ENCODE data around the gene SLC15A1.

SLC15A1 gene

DNA sequence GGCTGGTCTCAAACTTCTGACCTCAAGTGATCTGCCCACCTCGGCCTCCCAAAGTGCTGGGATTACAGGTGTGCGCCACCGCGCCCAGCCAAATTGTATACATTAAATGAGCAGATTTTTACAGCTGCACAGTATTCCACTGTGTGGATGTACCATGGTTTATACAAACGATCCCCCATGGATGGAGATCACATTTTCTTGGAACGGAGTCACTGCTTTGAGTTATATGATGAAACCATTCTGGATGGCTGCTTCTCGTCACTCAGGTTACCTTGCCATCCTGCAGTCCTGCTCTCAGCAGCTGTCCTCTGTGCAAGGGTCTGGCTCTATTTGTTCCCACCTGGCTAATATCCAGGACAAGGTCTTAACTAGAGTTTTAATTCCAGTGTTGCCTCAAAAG lies 39.1 kb upstream of the SLC15A1 start:
- Histone ChIP-seq H2AFZ (ENCODE audit: insufficient read depth, low read length, poor library complexity) (no peak overlapping the region), H3K14ac (ENCODE audit: low read length) (no peak overlapping the region)

DNA sequence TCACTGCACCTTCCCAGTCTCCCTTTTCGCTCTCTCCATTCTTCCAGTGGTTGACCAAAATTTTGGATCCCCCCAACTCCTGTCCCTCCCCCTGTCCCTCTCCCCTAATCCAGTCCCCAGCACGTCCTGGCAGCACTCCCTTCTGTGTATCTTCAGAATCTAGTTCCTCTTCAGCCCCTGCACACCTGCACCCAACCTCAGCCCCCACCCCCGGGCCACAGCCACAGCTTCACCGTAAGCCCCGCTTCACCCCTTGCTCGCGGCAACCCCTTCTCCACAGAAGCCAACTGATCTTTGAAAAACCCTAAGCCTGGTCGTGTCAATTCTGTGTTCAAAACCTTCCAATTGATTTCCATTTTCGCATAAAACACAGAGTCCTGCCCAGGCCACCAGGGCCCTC lies 35.5 kb upstream of the SLC15A1 start:
- H3K4ac ChIP-seq (ENCODE audit: low read depth, low read length), result no peak overlapping the region
- no peak overlapping the region for H3K14ac ChIP-seq (ENCODE audit: low read length)
- no peak overlapping the region for H3K23ac ChIP-seq (ENCODE audit: low read length)
- no peak overlapping the region for H2BK5ac ChIP-seq (ENCODE audit: low read depth, low read length, poor library complexity)
- DNase-seq, result no peak
- no peak overlapping the region for H3K4me3 ChIP-seq (ENCODE audit: low read depth, low read length)
- peaks cover 2% of the 10 kb centered on the region for H3K79me2 ChIP-seq (ENCODE audit: control insufficient read depth, insufficient read depth, low read length, poor library complexity)
- no peak overlapping the region for H4K91ac ChIP-seq (ENCODE audit: low read depth, low read length)
- no peak overlapping the region for H4K12ac ChIP-seq (ENCODE audit: low read depth, low read length)
- no CpG with 5 or more reads among the region's 9 CpGs for WGBS (ENCODE audit: extremely low coverage, insufficient coverage, insufficient read length)
- no peak overlapping the region for H3K18ac ChIP-seq (ENCODE audit: low read length)
- no peak overlapping the region for H3K27ac ChIP-seq (ENCODE audit: low read depth, low read length)
- no peak overlapping the region for H2BK12ac ChIP-seq (ENCODE audit: low read length)
- no peaks in the 10 kb centered on the region for H3K27me3 ChIP-seq (ENCODE audit: insufficient read depth, low read length)
- H3K79me1 ChIP-seq (ENCODE audit: low read length), result no peaks in the 10 kb centered on the region
- H2AFZ ChIP-seq (ENCODE audit: insufficient read depth, low read length, poor library complexity), result no peak overlapping the region
- no peak overlapping the region for H3K9ac ChIP-seq (ENCODE audit: low read length)
- no peaks in the 10 kb centered on the region for H3K9me3 ChIP-seq (ENCODE audit: insufficient read depth, low read depth, low read length)
- peaks cover 5% of the 10 kb centered on the region in 2 experiments for H3K36me3 ChIP-seq (ENCODE audit: control insufficient read depth in 1 of 2, insufficient read depth in 2 of 2, low read length in 2 of 2)
- H3K4me1 ChIP-seq (ENCODE audit: control insufficient read depth in 1 of 2, insufficient read depth in 2 of 2, low read length in 2 of 2), result no peaks in the 10 kb centered on the region
- H3K4me2 ChIP-seq (ENCODE audit: low read length), result no peak overlapping the region
- no peak overlapping the region for H2BK120ac ChIP-seq (ENCODE audit: insufficient read depth, low read length, poor library complexity)
- no peak overlapping the region for H4K8ac ChIP-seq (ENCODE audit: low read depth, low read length)
- no peak overlapping the region for H2AK5ac ChIP-seq (ENCODE audit: low read length)

More for the DNA sequence above, 39.1 kb upstream of the SLC15A1 start:
- H3K27me3 ChIP-seq (ENCODE audit: insufficient read depth, low read length), result no peaks in the 10 kb centered on the region
- H3K18ac ChIP-seq (ENCODE audit: low read length), result no peak overlapping the region
- no peak overlapping the region for H3K4ac ChIP-seq (ENCODE audit: low read depth, low read length)
- no peak overlapping the region for H3K23ac ChIP-seq (ENCODE audit: low read length)
- H2AK5ac ChIP-seq (ENCODE audit: low read length), result no peak overlapping the region
- no peak overlapping the region for H4K8ac ChIP-seq (ENCODE audit: low read depth, low read length)
- no peak overlapping the region for H3K27ac ChIP-seq (ENCODE audit: low read depth, low read length)
- peaks cover 13 to 27% of the 10 kb centered on the region in 2 experiments for H3K36me3 ChIP-seq (ENCODE audit: control insufficient read depth in 1 of 2, insufficient read depth in 2 of 2, low read length in 2 of 2)
- no peak for DNase-seq
- no peak overlapping the region for H2BK5ac ChIP-seq (ENCODE audit: low read depth, low read length, poor library complexity)
- H3K9ac ChIP-seq (ENCODE audit: low read length), result no peak overlapping the region
- no peak overlapping the region for H4K12ac ChIP-seq (ENCODE audit: low read depth, low read length)
- no peak overlapping the region for H3K4me3 ChIP-seq (ENCODE audit: low read depth, low read length)
- H3K4me2 ChIP-seq (ENCODE audit: low read length), result no peak overlapping the region
- H4K91ac ChIP-seq (ENCODE audit: low read depth, low read length), result no peak overlapping the region
- no peaks in the 10 kb centered on the region for H3K9me3 ChIP-seq (ENCODE audit: insufficient read depth, low read depth, low read length)
- no peak overlapping the region for H2BK120ac ChIP-seq (ENCODE audit: insufficient read depth, low read length, poor library complexity)
- WGBS (ENCODE audit: extremely low coverage, insufficient coverage, insufficient read length), result no CpG with 5 or more reads among the region's 7 CpGs
- H3K79me1 ChIP-seq (ENCODE audit: low read length), result no peaks in the 10 kb centered on the region
- H3K79me2 ChIP-seq (ENCODE audit: control insufficient read depth, insufficient read depth, low read length, poor library complexity), result no peaks in the 10 kb centered on the region
- no peaks in the 10 kb centered on the region for H3K4me1 ChIP-seq (ENCODE audit: control insufficient read depth in 1 of 2, insufficient read depth in 2 of 2, low read length in 2 of 2)
- no peak overlapping the region for H2BK12ac ChIP-seq (ENCODE audit: low read length)

DNA sequence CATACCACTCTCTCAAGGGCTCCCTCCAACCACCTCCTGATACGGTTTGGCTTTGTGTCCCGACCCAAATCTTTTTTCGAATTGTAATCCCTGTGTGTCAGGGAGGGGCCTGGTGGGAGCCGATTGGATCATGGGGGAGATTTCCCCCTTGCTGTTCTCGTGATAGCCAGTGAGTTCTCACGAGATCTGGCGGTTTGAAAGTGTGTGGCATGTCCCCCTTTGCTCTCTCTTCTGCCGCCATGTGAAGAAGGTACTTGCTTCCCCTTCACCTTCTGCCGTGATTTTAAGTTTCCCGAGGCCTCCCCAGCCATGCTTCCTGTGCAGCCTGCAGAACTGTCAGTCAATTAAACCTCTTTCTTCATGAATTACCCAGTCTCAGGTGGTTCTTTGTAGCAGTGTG lies 34.7 kb upstream of the SLC15A1 start:
- DNase-seq, result no peak
- Histone ChIP-seq H4K8ac (ENCODE audit: low read depth, low read length) (no peak overlapping the region), H2BK5ac (ENCODE audit: low read depth, low read length, poor library complexity) (no peak overlapping the region)

DNA sequence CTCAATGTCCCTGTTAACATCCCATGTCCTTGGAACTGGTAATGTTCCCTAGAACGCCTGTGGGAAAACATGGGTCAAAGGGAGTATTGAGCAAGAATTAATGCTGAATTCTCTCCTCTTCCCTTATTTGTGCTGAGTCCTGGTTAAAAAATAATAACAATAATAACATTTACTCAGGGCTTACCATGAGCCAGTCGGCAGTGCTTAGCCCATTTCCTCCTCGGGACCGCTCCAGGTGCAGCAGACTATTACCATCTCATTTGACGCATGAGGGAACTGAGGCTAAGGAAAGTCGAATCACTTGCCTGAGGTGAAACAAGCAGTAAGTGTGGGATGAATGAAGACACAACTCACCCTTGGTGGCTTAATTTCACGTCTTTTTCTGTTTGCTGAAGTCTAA lies 33.6 kb upstream of the SLC15A1 start:
- no peak overlapping the region for H3K14ac ChIP-seq (ENCODE audit: low read length)
- no peaks in the 10 kb centered on the region for H3K36me3 ChIP-seq (ENCODE audit: control insufficient read depth in 1 of 2, insufficient read depth in 2 of 2, low read length in 2 of 2)
- H3K9me3 ChIP-seq (ENCODE audit: insufficient read depth, low read depth, low read length), result peaks cover 2% of the 10 kb centered on the region
- no peak for DNase-seq
- peaks cover 2% of the 10 kb centered on the region for H3K79me2 ChIP-seq (ENCODE audit: control insufficient read depth, insufficient read depth, low read length, poor library complexity)
- no peak overlapping the region for H3K27ac ChIP-seq (ENCODE audit: low read depth, low read length)
- no CpG with 5 or more reads among the region's 7 CpGs for WGBS (ENCODE audit: extremely low coverage, insufficient coverage, insufficient read length)
- H3K4me3 ChIP-seq (ENCODE audit: low read depth, low read length), result no peak overlapping the region
- no peak overlapping the region for H2AK5ac ChIP-seq (ENCODE audit: low read length)
- no peak overlapping the region for H3K4ac ChIP-seq (ENCODE audit: low read depth, low read length)
- H3K9ac ChIP-seq (ENCODE audit: low read length), result no peak overlapping the region
- H3K4me1 ChIP-seq (ENCODE audit: control insufficient read depth in 1 of 2, insufficient read depth in 2 of 2, low read length in 2 of 2), result no peaks in the 10 kb centered on the region
- no peak overlapping the region for H2BK5ac ChIP-seq (ENCODE audit: low read depth, low read length, poor library complexity)
- H3K18ac ChIP-seq (ENCODE audit: low read length), result no peak overlapping the region
- H3K79me1 ChIP-seq (ENCODE audit: low read length), result no peaks in the 10 kb centered on the region
- H2BK120ac ChIP-seq (ENCODE audit: insufficient read depth, low read length, poor library complexity), result no peak overlapping the region
- no peaks in the 10 kb centered on the region for H3K27me3 ChIP-seq (ENCODE audit: insufficient read depth, low read length)
- no peak overlapping the region for H4K8ac ChIP-seq (ENCODE audit: low read depth, low read length)
- no peak overlapping the region for H3K4me2 ChIP-seq (ENCODE audit: low read length)
- no peak overlapping the region for H3K23ac ChIP-seq (ENCODE audit: low read length)
- no peak overlapping the region for H4K12ac ChIP-seq (ENCODE audit: low read depth, low read length)
- no peak overlapping the region for H2BK12ac ChIP-seq (ENCODE audit: low read length)
- H4K91ac ChIP-seq (ENCODE audit: low read depth, low read length), result no peak overlapping the region
- no peak overlapping the region for H2AFZ ChIP-seq (ENCODE audit: insufficient read depth, low read length, poor library complexity)

More for the DNA sequence above, 34.7 kb upstream of the SLC15A1 start:
- Histone ChIP-seq H3K9ac (ENCODE audit: low read length) (no peak overlapping the region), H3K4me2 (ENCODE audit: low read length) (no peak overlapping the region), H3K14ac (ENCODE audit: low read length) (no peak overlapping the region), H3K36me3 (ENCODE audit: control insufficient read depth in 1 of 2, insufficient read depth in 2 of 2, low read length in 2 of 2) (peaks cover 2% of the 10 kb centered on the region in 2 experiments), H3K4me1 (ENCODE audit: control insufficient read depth in 1 of 2, insufficient read depth in 2 of 2, low read length in 2 of 2) (no peaks in the 10 kb centered on the region), H2AK5ac (ENCODE audit: low read length) (no peak overlapping the region), H3K4ac (ENCODE audit: low read depth, low read length) (no peak overlapping the region), H3K4me3 (ENCODE audit: low read depth, low read length) (no peak overlapping the region), H3K9me3 (ENCODE audit: insufficient read depth, low read depth, low read length) (no peaks in the 10 kb centered on the region), H3K27me3 (ENCODE audit: insufficient read depth, low read length) (no peaks in the 10 kb centered on the region), H3K27ac (ENCODE audit: low read depth, low read length) (no peak overlapping the region), H3K23ac (ENCODE audit: low read length) (no peak overlapping the region), H4K12ac (ENCODE audit: low read depth, low read length) (no peak overlapping the region), H3K79me2 (ENCODE audit: control insufficient read depth, insufficient read depth, low read length, poor library complexity) (peaks cover 2% of the 10 kb centered on the region), H2AFZ (ENCODE audit: insufficient read depth, low read length, poor library complexity) (no peak overlapping the region), H2BK120ac (ENCODE audit: insufficient read depth, low read length, poor library complexity) (no peak overlapping the region), H3K18ac (ENCODE audit: low read length) (no peak overlapping the region), H3K79me1 (ENCODE audit: low read length) (no peaks in the 10 kb centered on the region), H2BK12ac (ENCODE audit: low read length) (no peak overlapping the region), H4K91ac (ENCODE audit: low read depth, low read length) (no peak overlapping the region)
- WGBS (ENCODE audit: extremely low coverage, insufficient coverage, insufficient read length), result no CpG with 5 or more reads among the region's 10 CpGs

All from trophoblast cell (in vitro differentiated cells and primary cell).